H1 (cell line): ENCODE measurements around the gene IQCE. TPM values are rescaled to one million over a fixed set of nuclear protein-coding genes. Genes with fewer than 3 reads are reported as not detected.

Source experiments
- BRCA1 ChIP-seq: IDR thresholded peaks from 2 replicates; pipeline ENCODE4 v1.6.1; 2012; ENCODE audit warnings: low read depth, low read length, improper control_type of control experiment
- CTBP2 ChIP-seq: IDR thresholded peaks from 2 replicates; pipeline ENCODE4 v1.7.0; 2011; ENCODE audit warnings: borderline replicate concordance, mild to moderate bottlenecking, moderate library complexity, mixed read lengths, low read length; ENCODE audit not compliant: insufficient read depth, insufficient read length
- GTF2F1 ChIP-seq: IDR thresholded peaks from 2 replicates; pipeline ENCODE4 v1.6.1; 2012; ENCODE audit warnings: low read depth, low read length, improper control_type of control experiment, borderline replicate concordance
- SAP30 ChIP-seq: fragments of 300-600 bp; sonication (generic); IDR thresholded peaks from 2 replicates; pipeline ENCODE4 v1.7.1; 2012; ENCODE audit warnings: low read length, moderate library complexity, mild to moderate bottlenecking, inconsistent platforms; ENCODE audit not compliant: insufficient read depth, insufficient replicate concordance
- SIRT6 ChIP-seq: IDR thresholded peaks from one replicate; pipeline ENCODE4 v1.7.1; 2012; ENCODE audit warnings: low read length, inconsistent platforms
- SIX5 ChIP-seq: IDR thresholded peaks from 2 replicates; pipeline ENCODE4 v1.6.1; 2011; ENCODE audit warnings: mild to moderate bottlenecking, low read depth, low read length
- polyA plus RNA-seq, 7 experiments: library from polyadenylated mRNA; depleted of rRNA in 3 of 7; stranded (reverse) in 5 of 7; unstranded in 2 of 7; fragments of >200 nt in 5 of 7; fragments of 200-250 nt in 2 of 7; gene quantifications; 1 replicate in 5 of 7; 2 replicates in 1 of 7; 4 replicates in 1 of 7; pipeline versions ENCODE4 v1.2.1 to v1.2.3, GENCODE V29; 2011 to 2013; ENCODE audit warnings: missing spikeins in 2 of 7, mixed read lengths in 2 of 7
- total RNA-seq: library from RNA; stranded (reverse); fragmentation: NEBNext Ultra II Directional; extraction: Animal tissue kit (Norgen Biotek cat#: 25700); gene quantifications from 2 replicates; pipeline ENCODE4 v1.2.1, GENCODE V29; 2021

Gene IQCE
- total and polyA plus RNA-seq, 2 of the 8 experiments (the other 6 are each of a cell fraction or from before 2014, with no cell fraction given): 2.2 to 4.9 TPM

DNA sequence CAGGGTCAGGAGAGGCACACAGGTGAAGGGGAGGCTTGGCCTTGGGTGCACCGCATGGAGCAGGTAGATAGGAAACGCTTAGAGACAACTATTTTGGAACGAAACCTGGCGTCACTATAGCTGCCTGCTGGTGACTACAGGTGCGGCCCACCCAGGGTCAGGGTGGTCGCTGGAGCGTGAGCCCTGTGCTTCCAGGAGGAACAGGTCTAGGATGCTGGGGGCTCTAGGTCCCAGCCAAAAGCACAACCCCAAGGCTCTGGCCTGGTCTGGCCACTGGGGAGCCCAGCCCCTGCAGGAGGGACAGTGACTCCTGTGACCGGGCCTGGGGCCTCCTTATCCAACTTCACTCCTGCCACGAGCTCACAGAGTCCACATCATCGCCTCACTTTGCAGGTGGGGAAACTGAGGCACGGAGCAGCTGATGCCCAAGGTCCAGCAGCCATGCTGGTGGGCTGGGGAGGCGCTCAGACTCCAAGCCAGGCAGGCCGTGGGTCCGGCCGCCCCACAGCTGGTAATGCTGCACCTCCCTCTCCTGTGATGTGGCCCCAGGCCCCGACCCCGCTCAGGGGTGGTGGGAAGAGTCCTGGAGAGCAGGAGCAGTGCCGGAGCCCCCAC lies 30.2 kb upstream of the IQCE start (continued):
- TF ChIP-seq SAP30 (no peak), CTBP2 (no peak), BRCA1 (no peak), GTF2F1 (no peak), SIRT6 (no peak), SIX5 (no peak)
